HCT116 (cell line): ENCODE results near the gene KBTBD8. TPM values are rescaled to one million over a fixed set of nuclear protein-coding genes. Genes with fewer than 3 reads are reported as not detected.

Source experiments
- ATAC-seq: fragments of 200-7000 bp; cut with Tn5 transposase; 2 replicates; pipeline ENCODE4 v1.9.1; 2020; ENCODE audit warnings: mild to moderate bottlenecking, moderate library complexity
- BruUV-seq: library from RNA; stranded (reverse); fragments of 400-500 nt; replicated peaks from 2 replicates; lab custom pipeline; 2021; lab: Mats Ljungman, UMichigan
- CTCF ChIA-PET: fragments of 300-600 bp; sonication (Branson Sonifier 250); formaldehyde crosslinking; loops from one replicate; lab custom pipeline; 2021; ENCODE audit warnings: antibody characterized with exemption; lab: Charles Lee
- POLR2A ChIA-PET: fragments of 300-600, 350-600 bp; sonication (Branson Sonifier 250); formaldehyde crosslinking; loops from one replicate; lab custom pipeline; 2021; ENCODE audit warnings: antibody characterized with exemption; lab: Charles Lee
- RAD21 ChIA-PET, 2 experiments: fragments of 300-600 bp; sonication (Branson Sonifier 250); formaldehyde crosslinking; loops; one replicate each; lab custom pipeline; 2023; ENCODE audit warnings: low total read pairs in 2 of 2; ENCODE audit not compliant: uncharacterized antibody in 2 of 2, unreplicated experiment in 2 of 2, low non-redundant PET in 1 of 2; lab: Charles Lee
- DNase-seq: peaks from one replicate; pipeline ENCODE4 v3.0.0-alpha.2; 2010; ENCODE audit warnings: low read depth, low spot score
- H2AFZ ChIP-seq: fragments of 200-600 bp; shearing (Covaris generic), sonication (generic); 2 replicates; pipeline ENCODE4 v1.6.1; 2017; ENCODE audit warnings: low read depth, mixed run types, mixed read lengths, antibody characterized with exemption, low read length; ENCODE audit not compliant: poor library complexity, severe bottlenecking
- H3K27ac ChIP-seq: 2 replicates; pipeline ENCODE4 v1.5.1; 2012; ENCODE audit warnings: low read depth, low read length
- H3K27me3 ChIP-seq: fragments of 200-600 bp; sonication (generic); 2 replicates; pipeline ENCODE4 v1.6.1; 2016; ENCODE audit warnings: mixed run types, low read length, mixed read lengths; ENCODE audit not compliant: insufficient read depth
- H3K36me3 ChIP-seq, 2 experiments: fragments of 200-500 bp in 1 of 2; fragments of 200-600 bp in 1 of 2; sonication (Bioruptor generic) in 1 of 2; sonication (generic) in 1 of 2; 2 replicates each; pipeline versions ENCODE4 v1.5.1 to v1.6.1; 2014 to 2016; ENCODE audit warnings: low read length in 2 of 2, inconsistent platforms in 1 of 2, mixed read lengths in 1 of 2, mixed run types in 1 of 2; ENCODE audit not compliant: insufficient read depth in 2 of 2, control insufficient read depth in 1 of 2
- H3K4me1 ChIP-seq, 2 experiments: fragments of 200-600 bp in 1 of 2; sonication (generic) in 1 of 2; 2 replicates each; pipeline versions ENCODE4 v1.5.1 to v1.6.1; 2012 to 2017; ENCODE audit warnings: low read length in 2 of 2, inconsistent platforms in 1 of 2, mild to moderate bottlenecking in 1 of 2, mixed read lengths in 1 of 2, mixed run types in 1 of 2, moderate library complexity in 1 of 2; ENCODE audit not compliant: insufficient read depth in 2 of 2, control insufficient read depth in 1 of 2
- H3K4me2 ChIP-seq: fragments of 200-600 bp; sonication (generic); 2 replicates; pipeline ENCODE4 v1.6.1; 2017; ENCODE audit warnings: mixed run types, low read length, mixed read lengths
- H3K4me3 ChIP-seq, 2 experiments: fragments of 200-600 bp in 1 of 2; sonication (generic) in 1 of 2; replicated peaks in 1 of 2; 2 replicates each; pipeline ENCODE4 v1.5.1; 2011 to 2016; ENCODE audit warnings: low read length in 2 of 2, control low read depth in 1 of 2, low read depth in 1 of 2, mild to moderate bottlenecking in 1 of 2, mixed read lengths in 1 of 2, mixed run types in 1 of 2
- H3K79me2 ChIP-seq: fragments of 200-600 bp; sonication (generic); 2 replicates; pipeline ENCODE4 v1.6.1; 2017; ENCODE audit warnings: mild to moderate bottlenecking, mixed run types, low read length, moderate library complexity, mixed read lengths; ENCODE audit not compliant: insufficient read depth
- H3K9ac ChIP-seq: fragments of 200-600 bp; sonication (generic); 2 replicates; pipeline ENCODE4 v1.6.1; 2016; ENCODE audit warnings: low read length, mixed read lengths
- H3K9me2 ChIP-seq: fragments of 200-600 bp; sonication (generic), shearing (Covaris generic); 2 replicates; pipeline ENCODE4 v1.6.1; 2017; ENCODE audit warnings: mixed run types, mild to moderate bottlenecking, moderate library complexity; ENCODE audit not compliant: insufficient read depth
- H3K9me3 ChIP-seq, 2 experiments: fragments of 200-500 bp in 1 of 2; fragments of 200-600 bp in 1 of 2; sonication (Bioruptor generic) in 1 of 2; sonication (generic) in 1 of 2; 2 replicates each; pipeline ENCODE4 v1.6.1; 2014 to 2017; ENCODE audit warnings: low read length in 2 of 2, mixed read lengths in 2 of 2, inconsistent platforms in 1 of 2, low read depth in 1 of 2, mild to moderate bottlenecking in 1 of 2, mixed run types in 1 of 2, moderate library complexity in 1 of 2; ENCODE audit not compliant: control insufficient read depth in 1 of 2, insufficient read depth in 1 of 2
- H4K20me1 ChIP-seq: fragments of 200-600 bp; sonication (generic), shearing (Covaris generic); 2 replicates; pipeline ENCODE4 v1.6.1; 2017; ENCODE audit warnings: mixed run types, mild to moderate bottlenecking, moderate library complexity; ENCODE audit not compliant: insufficient read depth
- EGR1 ChIP-seq: IDR thresholded peaks from 2 replicates; pipeline ENCODE4 v1.6.1; 2012; ENCODE audit warnings: low read depth
- SIN3A ChIP-seq: IDR thresholded peaks from 2 replicates; pipeline ENCODE4 v1.6.1; 2012; ENCODE audit warnings: low read depth
- ZNF274 ChIP-seq: fragments of 200-500 bp; sonication (Bioruptor generic); IDR thresholded peaks from 2 replicates; pipeline ENCODE4 v1.6.1; 2014; ENCODE audit warnings: mild to moderate bottlenecking, low read depth, low read length, inconsistent platforms
- intact Hi-C: fragments of 100-400 bp; cut with micrococcal nuclease; formaldehyde crosslinking; loops from 2 replicates; pipeline ENCODE4 v1.10.0; 2022
- total RNA-seq: library from RNA; stranded (reverse); gene quantifications from one replicate; pipeline ENCODE4 v1.2.1, GENCODE V29; 2021; ENCODE audit not compliant: unreplicated experiment
- TF ChIP-seq, protein P1 (sequence below), 3 experiments: fragments of 200-600 bp in 1 of 3; sonication (generic) in 1 of 3; IDR thresholded peaks in 2 of 3; conservative IDR thresholded peaks in 1 of 3; 2 replicates each; pipeline ENCODE4 v1.5.1; 2012 to 2017; ENCODE audit warnings: low read depth in 2 of 3, low read length in 2 of 3, antibody characterized with exemption in 1 of 3, borderline replicate concordance in 1 of 3, control low read depth in 1 of 3, mild to moderate bottlenecking in 1 of 3, mixed read lengths in 1 of 3, mixed run types in 1 of 3, moderate library complexity in 1 of 3; ENCODE audit not compliant: insufficient read depth in 1 of 3

The KBTBD8 gene
- total RNA-seq, 1 experiment from 2014 or later = 1.4 TPM

DNA sequence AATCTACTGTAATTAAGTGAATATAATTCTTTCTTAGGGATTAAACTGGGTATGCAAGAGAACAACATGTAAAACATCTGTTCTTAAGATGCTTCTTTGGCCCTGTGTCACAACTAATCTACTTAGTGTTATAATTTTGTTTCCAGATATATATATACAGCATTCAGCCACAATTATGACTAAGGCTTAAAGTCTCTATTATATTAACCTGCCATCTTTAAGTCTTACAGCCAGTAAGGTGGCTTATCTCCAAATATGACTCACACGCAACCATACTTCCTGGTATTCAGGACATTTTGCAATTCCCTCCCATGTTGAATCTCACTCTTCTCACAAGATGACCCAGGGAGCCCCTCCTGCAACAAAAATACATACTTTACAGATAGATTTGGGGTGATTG, 6.6 kb upstream of the KBTBD8 start:
- Histone ChIP-seq H3K27ac (no peak overlapping the region), H3K79me2 (no peaks in the 10 kb centered on the region), H3K36me3 (no peaks in the 10 kb centered on the region), H4K20me1 (no peaks in the 10 kb centered on the region), H3K4me1 (peaks cover 0 to 7% of the 10 kb centered on the region in 2 experiments; a peak in 2 of 4 replicates), H3K4me3 (no peak overlapping the region), H3K27me3 (0 out of 2 replicates have a peak, but pooled peaks cover 6% of the 10 kb centered on the region), H3K9ac (no peak overlapping the region), H3K9me2 (no peaks in the 10 kb centered on the region), H3K4me2 (no peak overlapping the region), H2AFZ (no peak overlapping the region), H3K9me3 (no peaks in the 10 kb centered on the region)
- BruUV-seq = no TSS peak
- intact Hi-C loops = no loop called here
- CTCF ChIA-PET = interaction anchor here (1.2 to 3.0 kb wide), 3 partner anchors 19 to 53 kb away, joined by 4 to 13 read pairs (median 8); no protein-coding TSS in a partner anchor
- DNase-seq (no peak), ATAC-seq (no peak)
- RAD21 ChIA-PET = no interaction called here
- TF ChIP-seq SIN3A = no peak
- TF ChIP-seq EGR1 = no peak
- no peak for TF ChIP-seq ZNF274
- POLR2A ChIA-PET = interaction anchor here (0.6 kb wide), 1 partner anchor 32 kb away, joined by 3 read pairs; no protein-coding TSS in a partner anchor

GRCh38 chr3:66993082-66993481, 5.0 kb upstream of the KBTBD8 start:
- Histone ChIP-seq H3K4me1 (peaks cover 2 to 15% of the 10 kb centered on the region in 2 experiments; a peak in 3 of 4 replicates), H4K20me1 (no peaks in the 10 kb centered on the region), H3K9ac (no peak overlapping the region), H3K9me3 (no peaks in the 10 kb centered on the region), H3K27ac (no peak overlapping the region), H3K27me3 (0 out of 2 replicates have a peak, but pooled peaks cover 6% of the 10 kb centered on the region), H3K36me3 (no peaks in the 10 kb centered on the region), H2AFZ (peak overlapping the region; percentile 19), H3K9me2 (no peaks in the 10 kb centered on the region), H3K4me3 (no peak overlapping the region), H3K4me2 (no peak overlapping the region), H3K79me2 (no peaks in the 10 kb centered on the region)
- RAD21 ChIA-PET = no interaction called here
- ATAC-seq = no peak
- POLR2A ChIA-PET = no interaction called here
- intact Hi-C loops = no loop called here
- CTCF ChIA-PET = no interaction called here
- no peak for DNase-seq
- TF ChIP-seq, protein P1, sequence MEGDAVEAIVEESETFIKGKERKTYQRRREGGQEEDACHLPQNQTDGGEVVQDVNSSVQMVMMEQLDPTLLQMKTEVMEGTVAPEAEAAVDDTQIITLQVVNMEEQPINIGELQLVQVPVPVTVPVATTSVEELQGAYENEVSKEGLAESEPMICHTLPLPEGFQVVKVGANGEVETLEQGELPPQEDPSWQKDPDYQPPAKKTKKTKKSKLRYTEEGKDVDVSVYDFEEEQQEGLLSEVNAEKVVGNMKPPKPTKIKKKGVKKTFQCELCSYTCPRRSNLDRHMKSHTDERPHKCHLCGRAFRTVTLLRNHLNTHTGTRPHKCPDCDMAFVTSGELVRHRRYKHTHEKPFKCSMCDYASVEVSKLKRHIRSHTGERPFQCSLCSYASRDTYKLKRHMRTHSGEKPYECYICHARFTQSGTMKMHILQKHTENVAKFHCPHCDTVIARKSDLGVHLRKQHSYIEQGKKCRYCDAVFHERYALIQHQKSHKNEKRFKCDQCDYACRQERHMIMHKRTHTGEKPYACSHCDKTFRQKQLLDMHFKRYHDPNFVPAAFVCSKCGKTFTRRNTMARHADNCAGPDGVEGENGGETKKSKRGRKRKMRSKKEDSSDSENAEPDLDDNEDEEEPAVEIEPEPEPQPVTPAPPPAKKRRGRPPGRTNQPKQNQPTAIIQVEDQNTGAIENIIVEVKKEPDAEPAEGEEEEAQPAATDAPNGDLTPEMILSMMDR (IDR thresholded peaks at IDR 0.05 in 2 of 3, conservative IDR thresholded peaks at IDR 0.05 in 1 of 3; ENCODE audit: borderline replicate concordance in 1 of 3, insufficient read depth in 1 of 3, low read depth in 2 of 3, low read length in 2 of 3) = peak in 2 of 3 experiments; percentile 12 to 24; a peak in 2 of 6 replicates
- TF ChIP-seq SIN3A = no peak
- BruUV-seq = no TSS peak
